Hepatocyte (in vitro differentiated cells): ENCODE measurements around the gene KHDC1L. TPM values are rescaled to one million over a fixed set of nuclear protein-coding genes. Genes with fewer than 3 reads are reported as not detected.

Source experiments
- DNase-seq: peaks from one replicate; pipeline ENCODE4 v3.0.0-alpha.2; 2016; ENCODE audit warnings: low spot score
- H2AFZ ChIP-seq: fragments of 200-600 bp; sonication (generic); 2 replicates; pipeline ENCODE4 v1.6.0; 2016; ENCODE audit warnings: antibody characterized with exemption, mild to moderate bottlenecking
- H3K27ac ChIP-seq: fragments of 200-600 bp; sonication (generic); 2 replicates; pipeline ENCODE4 v1.5.1; 2016; ENCODE audit warnings: mild to moderate bottlenecking
- H3K27me3 ChIP-seq: fragments of 200-600 bp; sonication (generic); 2 replicates; pipeline ENCODE4 v1.6.1; 2016
- H3K36me3 ChIP-seq: fragments of 200-600 bp; sonication (generic); replicated peaks from 2 replicates; pipeline ENCODE4 v1.5.1; 2016; ENCODE audit warnings: low read depth; ENCODE audit not compliant: insufficient read depth
- H3K4me1 ChIP-seq: fragments of 200-600 bp; sonication (generic); 2 replicates; pipeline ENCODE4 v1.5.1; 2016; ENCODE audit warnings: mild to moderate bottlenecking, moderate library complexity; ENCODE audit not compliant: insufficient read depth
- H3K4me2 ChIP-seq: fragments of 200-600 bp; sonication (generic); 2 replicates; pipeline ENCODE4 v1.6.0; 2016
- H3K4me3 ChIP-seq: fragments of 200-600 bp; sonication (generic); 2 replicates; pipeline ENCODE4 v1.5.1; 2016; ENCODE audit warnings: mild to moderate bottlenecking
- H3K79me2 ChIP-seq: fragments of 200-600 bp; sonication (generic); 2 replicates; pipeline ENCODE4 v1.6.0; 2017; ENCODE audit warnings: mild to moderate bottlenecking
- H3K9me2 ChIP-seq: fragments of 200-600 bp; sonication (generic); replicated peaks from 2 replicates; pipeline ENCODE4 v1.6.0; 2017; ENCODE audit warnings: mild to moderate bottlenecking; ENCODE audit not compliant: insufficient read depth
- H3K9me3 ChIP-seq: fragments of 200-600 bp; sonication (generic); 2 replicates; pipeline ENCODE4 v1.5.1; 2016; ENCODE audit warnings: low read depth, mild to moderate bottlenecking
- H4K20me1 ChIP-seq: fragments of 200-600 bp; sonication (generic); 2 replicates; pipeline ENCODE4 v1.6.0; 2016; ENCODE audit warnings: mild to moderate bottlenecking; ENCODE audit not compliant: insufficient read depth, poor library complexity, severe bottlenecking
- CTCF ChIP-seq: fragments of 200-600 bp; sonication (generic); IDR thresholded peaks from 2 replicates; pipeline ENCODE4 v1.5.1; 2016; ENCODE audit warnings: antibody characterized with exemption, mild to moderate bottlenecking; ENCODE audit not compliant: poor library complexity
- EZH2 ChIP-seq: fragments of 200-600 bp; sonication (generic); IDR thresholded peaks from 2 replicates; pipeline ENCODE4 v1.6.1; 2016; ENCODE audit warnings: antibody characterized with exemption, mild to moderate bottlenecking, borderline replicate concordance
- EZH2phosphoT487 ChIP-seq: fragments of 200-600 bp; sonication (generic); IDR thresholded peaks from one replicate; pipeline ENCODE4 v1.6.1; 2018; ENCODE audit warnings: antibody characterized with exemption, mild to moderate bottlenecking, low read depth, moderate library complexity; ENCODE audit not compliant: unreplicated experiment, severe bottlenecking
- WGBS: methylation state at CpG from one replicate; pipeline ENCODE4 v1.1.6; 2016; ENCODE audit warnings: low lambda C conversion rate; ENCODE audit errors: missing lambda C conversion rate; 5-methylcytosine and 5-hydroxymethylcytosine counted together
- polyA plus RNA-seq: library from polyadenylated mRNA; unstranded; fragments of >200 nt; fragmentation: Nextera tagmentation; extraction: Ambion mirVana; gene quantifications from 2 replicates; pipeline ENCODE4 v1.2.1, GENCODE V29; 2016
- total RNA-seq: library from RNA; depleted of rRNA; stranded (reverse); fragments of >200 nt; gene quantifications from 2 replicates; pipeline ENCODE4 v1.2.3, GENCODE V29; 2014

Gene KHDC1L
- total and polyA plus RNA-seq, 2 experiments from 2014 or later = not detected

- Histone ChIP-seq H3K79me2 (no peaks in the 10 kb centered on the region), H3K4me2 (no peak overlapping the region), H3K9me3 (no peaks in the 10 kb centered on the region), H4K20me1 (no peaks in the 10 kb centered on the region), H3K4me1 (no peaks in the 10 kb centered on the region), H3K9me2 (no peaks in the 10 kb centered on the region), H3K27me3 (no peaks in the 10 kb centered on the region), H2AFZ (no peak overlapping the region), H3K27ac (no peak overlapping the region), H3K4me3 (no peak overlapping the region), H3K36me3 (no peaks in the 10 kb centered on the region)
- 92% methylated on average over 2 of the region's 2 CpGs for WGBS
- DNase-seq = no peak
- TF ChIP-seq EZH2phosphoT487 (no peak), CTCF (no peak), EZH2 (no peak)
Observed at GRCh38 chr6:73182021-73182607, 43.2 kb downstream of the KHDC1L start.

- Histone ChIP-seq H3K4me2 (peak overlapping the region; percentile 67), H3K4me3 (no peak overlapping the region), H3K27me3 (no peaks in the 10 kb centered on the region), H3K36me3 (no peaks in the 10 kb centered on the region), H2AFZ (no peak overlapping the region), H4K20me1 (no peaks in the 10 kb centered on the region), H3K4me1 (no peaks in the 10 kb centered on the region), H3K27ac (no peak overlapping the region), H3K79me2 (no peaks in the 10 kb centered on the region), H3K9me3 (no peaks in the 10 kb centered on the region), H3K9me2 (no peaks in the 10 kb centered on the region)
- peak; percentile 60 for DNase-seq
- TF ChIP-seq EZH2phosphoT487 (no peak), EZH2 (no peak), CTCF (peak; percentile 85)
- 33% methylated on average over 7 of the region's 7 CpGs for WGBS
Observed at GRCh38 chr6:73180763-73181619, 44.3 kb downstream of the KHDC1L start.

GRCh38 chr6:73180076-73180738, 45.1 kb downstream of the KHDC1L start:
- H3K9me3 ChIP-seq = no peaks in the 10 kb centered on the region
- H3K9me2 ChIP-seq = no peaks in the 10 kb centered on the region
- no peak overlapping the region for H2AFZ ChIP-seq
- no peaks in the 10 kb centered on the region for H3K4me1 ChIP-seq
- no peak overlapping the region for H3K27ac ChIP-seq
- H3K36me3 ChIP-seq = no peaks in the 10 kb centered on the region
- H3K4me2 ChIP-seq = peak overlapping the region; percentile 67
- H3K4me3 ChIP-seq = no peak overlapping the region
- DNase-seq = no peak
- 84% methylated on average over 6 of the region's 6 CpGs for WGBS
- TF ChIP-seq EZH2 = no peak
- TF ChIP-seq EZH2phosphoT487 = no peak
- TF ChIP-seq CTCF = no peak
- H3K79me2 ChIP-seq = no peaks in the 10 kb centered on the region
- no peaks in the 10 kb centered on the region for H3K27me3 ChIP-seq
- H4K20me1 ChIP-seq = no peaks in the 10 kb centered on the region
